GM20431 (cell line): Measurements from ENCODE around the gene NT5E.
"Not testable (repeated sequence)": the region's sequence is repeated elsewhere in the genome, so short reads cannot be mapped to it uniquely, and the experiment has no call there.

Source experiments
- in situ Hi-C: fragments of 300-500 bp; cut with MseI, MboI; formaldehyde crosslinking; loops from one replicate; pipeline ENCODE4 v1.15.0; 2020; ENCODE audit warnings: low sequenced_read_pairs; ENCODE audit not compliant: unreplicated experiment

NT5E gene

DNA sequence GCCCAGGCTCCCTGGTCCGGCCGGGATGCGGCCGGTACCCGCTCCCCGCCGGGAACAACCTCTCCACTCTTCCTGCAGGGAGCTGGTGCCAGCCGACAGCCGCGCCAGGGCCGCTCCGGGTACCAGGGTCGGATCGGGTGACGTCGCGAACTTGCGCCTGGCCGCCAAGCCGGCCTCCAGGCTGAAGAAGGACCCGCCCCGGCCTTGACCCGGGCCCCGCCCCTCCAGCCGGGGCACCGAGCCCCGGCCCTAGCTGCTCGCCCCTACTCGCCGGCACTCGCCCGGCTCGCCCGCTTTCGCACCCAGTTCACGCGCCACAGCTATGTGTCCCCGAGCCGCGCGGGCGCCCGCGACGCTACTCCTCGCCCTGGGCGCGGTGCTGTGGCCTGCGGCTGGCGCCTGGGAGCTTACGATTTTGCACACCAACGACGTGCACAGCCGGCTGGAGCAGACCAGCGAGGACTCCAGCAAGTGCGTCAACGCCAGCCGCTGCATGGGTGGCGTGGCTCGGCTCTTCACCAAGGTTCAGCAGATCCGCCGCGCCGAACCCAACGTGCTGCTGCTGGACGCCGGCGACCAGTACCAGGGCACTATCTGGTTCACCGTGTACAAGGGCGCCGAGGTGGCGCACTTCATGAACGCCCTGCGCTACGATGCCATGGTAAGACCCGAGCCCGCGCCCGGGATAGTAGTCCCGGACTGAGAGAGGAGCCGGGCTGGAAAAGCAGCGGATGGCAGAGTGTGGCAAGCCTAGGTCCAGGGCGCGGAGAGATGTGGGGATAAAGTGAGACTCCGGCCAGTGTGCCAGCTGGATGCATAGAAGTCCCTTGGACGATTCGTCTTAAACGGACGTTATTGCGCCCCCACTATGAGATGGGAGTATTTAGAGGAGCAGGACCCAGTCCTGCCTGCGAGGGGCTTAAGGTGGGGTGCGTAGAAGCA, at the start of gene NT5E:
NT5E (plus strand) TSS at position 266 of the 942 bp plus-strand sequence; CDS start at position 323, 57 bp downstream.
- in situ Hi-C loops, result no loop called here

DNA sequence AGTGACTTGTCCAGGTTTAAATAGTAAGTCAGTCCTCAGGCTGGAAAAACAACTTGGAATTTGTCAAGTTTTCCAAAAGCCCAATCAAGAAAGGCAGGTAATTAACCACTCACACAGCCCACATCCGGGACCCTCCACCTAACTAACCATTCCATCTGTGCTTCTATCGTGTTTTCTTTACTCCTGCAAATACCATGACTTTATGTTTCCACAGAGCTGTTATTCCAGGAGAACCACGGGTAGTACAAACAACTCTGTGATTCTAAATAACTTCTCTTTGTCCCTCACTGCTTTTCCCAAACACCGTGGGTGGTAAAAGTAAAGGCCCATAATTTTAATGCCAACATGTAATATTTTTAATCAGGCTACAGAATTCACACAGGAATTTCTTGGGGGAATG, 49.6 kb upstream of the NT5E start:
- in situ Hi-C loops, result no loop called here

DNA sequence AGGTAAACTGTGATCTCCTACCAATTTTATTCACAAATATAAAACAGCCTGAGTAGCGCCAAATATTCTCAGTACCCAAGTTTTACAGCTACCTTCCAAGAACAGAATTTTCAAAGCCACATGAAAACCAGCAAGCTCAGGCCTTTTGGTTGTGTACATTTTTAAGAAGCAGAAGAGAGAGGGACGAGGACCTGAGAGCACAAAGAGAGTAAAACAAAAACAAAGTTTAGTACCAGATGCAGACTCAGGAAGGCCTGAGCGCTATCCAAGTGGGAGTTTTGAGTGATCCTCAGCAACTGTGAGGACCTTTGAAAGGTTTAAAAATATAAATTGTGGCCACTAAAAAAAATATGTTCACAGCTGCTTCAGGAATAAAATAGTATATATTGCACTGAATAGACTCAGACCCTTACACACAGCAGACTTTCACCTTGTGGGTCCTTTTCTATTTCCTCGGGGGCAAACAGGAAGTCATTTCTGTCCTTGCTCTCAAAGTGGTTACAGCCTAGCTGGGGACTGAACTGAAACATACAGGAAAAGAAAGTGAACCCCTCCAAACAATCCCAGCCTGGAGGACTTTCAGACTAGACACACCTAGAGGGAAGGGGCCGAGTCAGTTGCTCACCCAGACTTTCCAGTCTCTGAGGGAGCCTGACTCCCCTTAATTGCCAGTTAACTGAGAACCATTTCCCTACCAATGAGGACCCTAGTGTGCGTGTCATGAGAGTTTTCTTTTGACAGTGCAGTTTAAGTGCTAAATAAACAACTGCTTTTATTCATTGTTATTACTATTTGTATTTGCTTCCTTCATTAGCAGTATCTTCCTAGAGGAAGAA, 48.5 kb upstream of the NT5E start:
- in situ Hi-C loops, result no loop called here

DNA sequence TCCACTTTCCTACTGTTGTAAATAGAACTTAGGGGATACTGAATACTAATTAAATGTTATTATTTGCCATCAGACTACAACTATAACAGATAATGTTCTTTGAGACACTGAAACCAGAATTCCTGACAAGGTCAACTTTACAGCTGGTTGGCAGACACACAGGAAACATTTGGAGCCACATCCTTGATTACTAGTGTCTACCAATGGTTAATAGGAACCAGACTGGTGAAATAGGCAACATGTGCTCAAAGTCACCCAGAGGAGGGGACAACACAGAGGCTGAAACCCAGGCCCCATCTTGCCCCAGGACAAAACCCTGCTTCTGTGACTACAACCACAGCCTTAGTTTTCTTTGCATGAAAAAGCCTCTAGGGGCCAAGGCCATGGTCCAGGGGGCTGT, 47.8 kb upstream of the NT5E start:
- in situ Hi-C loops, result no loop called here

DNA sequence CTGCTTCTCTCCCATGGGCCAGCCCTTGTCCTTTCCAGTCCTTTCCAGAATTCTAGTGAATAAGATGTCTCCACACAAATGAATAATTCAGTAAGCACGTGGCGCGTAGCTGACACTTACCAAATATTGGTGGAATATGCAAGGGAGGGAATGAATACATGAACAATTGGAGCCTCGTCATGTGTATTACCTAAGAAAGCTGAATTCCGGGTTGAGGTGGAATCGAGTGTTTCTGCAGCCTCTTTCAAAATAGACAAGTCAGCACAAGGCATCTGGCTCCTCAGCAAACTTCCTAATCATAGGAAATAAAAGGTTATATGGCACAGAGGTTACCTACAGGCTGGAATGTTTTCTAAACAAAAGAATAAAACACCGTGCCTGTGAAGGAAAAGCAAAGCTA, 47.0 kb upstream of the NT5E start:
- in situ Hi-C loops, result no loop called here

DNA sequence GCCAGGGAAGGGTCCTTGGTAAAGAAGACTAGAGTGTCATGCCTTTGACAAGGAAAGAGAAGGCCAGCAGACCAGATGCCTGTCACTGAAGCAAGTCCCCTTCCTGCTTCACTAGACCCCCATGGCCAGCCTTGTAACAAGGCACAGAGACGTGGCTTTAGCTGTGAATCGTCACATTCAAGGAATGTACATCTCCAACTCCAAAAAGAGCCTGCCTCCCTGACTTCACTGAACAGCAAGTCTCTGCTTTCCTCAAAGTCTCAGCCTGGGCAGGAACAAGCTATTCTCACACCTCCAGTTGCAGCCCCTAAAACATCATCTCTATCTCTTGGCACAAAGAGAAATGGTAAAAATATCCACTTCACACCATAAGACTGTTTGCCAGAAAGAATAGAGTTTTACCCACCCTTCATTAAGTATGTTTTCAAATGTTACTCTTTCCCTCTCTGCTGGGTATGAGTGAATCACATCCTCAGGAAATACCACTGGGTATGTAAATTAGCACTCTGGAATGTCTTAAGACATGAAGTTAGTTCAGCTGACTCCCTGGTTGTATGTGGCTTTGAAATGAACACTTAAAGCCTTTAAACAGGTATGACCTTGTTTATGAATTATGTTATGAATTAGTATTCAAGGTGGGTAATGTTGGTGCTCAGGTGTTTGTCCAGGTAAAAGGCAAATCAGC, 46.4 kb upstream of the NT5E start:
- in situ Hi-C loops, result no loop called here

DNA sequence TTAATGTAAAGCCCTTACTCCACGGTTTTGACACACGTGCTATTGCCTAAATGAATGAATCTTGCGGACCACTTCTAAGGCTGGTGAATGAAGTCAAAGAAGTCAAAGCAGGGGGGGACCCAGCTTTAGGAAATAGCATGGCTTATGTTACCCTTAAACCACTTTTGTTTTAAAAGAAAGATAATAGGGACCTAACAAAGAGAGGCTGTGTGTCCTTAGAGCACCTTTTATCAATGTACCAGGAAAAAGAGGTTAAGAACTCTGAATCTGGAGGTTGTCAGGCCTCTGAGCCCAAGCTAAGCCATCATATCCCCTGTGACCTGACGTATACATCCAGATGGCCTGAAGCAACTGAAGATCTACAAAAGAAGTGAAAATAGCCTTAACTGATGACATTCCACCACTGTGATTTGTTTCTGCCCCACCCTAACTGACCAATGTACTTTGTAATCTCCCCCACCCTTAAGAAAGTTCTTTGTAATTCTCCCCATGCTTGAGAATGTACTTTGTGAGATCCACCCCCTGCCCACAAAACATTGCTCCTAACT, 45.8 kb upstream of the NT5E start:
- in situ Hi-C loops, result not testable (repeated sequence)

DNA sequence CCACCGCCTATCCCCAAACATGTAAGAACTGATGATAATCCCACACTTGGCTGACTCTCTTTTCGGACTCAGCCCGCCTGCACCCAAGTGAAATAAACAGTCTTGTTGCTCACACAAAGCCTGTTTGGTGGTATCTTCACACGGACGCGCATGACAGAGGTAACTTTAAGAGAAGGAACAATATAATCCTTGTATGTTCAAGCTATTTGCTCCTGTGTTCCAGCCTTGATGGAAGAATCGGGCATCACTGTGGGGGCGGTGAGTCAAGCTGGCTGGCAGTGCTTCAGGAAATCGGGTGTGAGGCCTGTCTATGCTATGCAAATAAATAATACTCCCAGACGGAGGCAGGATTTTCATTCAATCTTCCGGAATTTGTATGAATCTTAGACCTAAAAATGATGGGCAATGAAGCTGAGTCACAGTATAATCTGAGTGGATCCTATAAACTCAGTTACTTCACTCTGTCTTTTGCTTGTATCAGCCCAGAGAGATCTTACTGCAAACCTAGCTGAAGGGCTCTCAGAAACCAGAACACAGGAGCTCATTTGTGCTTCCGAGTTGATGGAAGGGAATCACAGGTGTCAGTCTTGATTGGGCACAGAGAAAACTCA, 45.2 kb upstream of the NT5E start:
- in situ Hi-C loops, result no loop called here

DNA sequence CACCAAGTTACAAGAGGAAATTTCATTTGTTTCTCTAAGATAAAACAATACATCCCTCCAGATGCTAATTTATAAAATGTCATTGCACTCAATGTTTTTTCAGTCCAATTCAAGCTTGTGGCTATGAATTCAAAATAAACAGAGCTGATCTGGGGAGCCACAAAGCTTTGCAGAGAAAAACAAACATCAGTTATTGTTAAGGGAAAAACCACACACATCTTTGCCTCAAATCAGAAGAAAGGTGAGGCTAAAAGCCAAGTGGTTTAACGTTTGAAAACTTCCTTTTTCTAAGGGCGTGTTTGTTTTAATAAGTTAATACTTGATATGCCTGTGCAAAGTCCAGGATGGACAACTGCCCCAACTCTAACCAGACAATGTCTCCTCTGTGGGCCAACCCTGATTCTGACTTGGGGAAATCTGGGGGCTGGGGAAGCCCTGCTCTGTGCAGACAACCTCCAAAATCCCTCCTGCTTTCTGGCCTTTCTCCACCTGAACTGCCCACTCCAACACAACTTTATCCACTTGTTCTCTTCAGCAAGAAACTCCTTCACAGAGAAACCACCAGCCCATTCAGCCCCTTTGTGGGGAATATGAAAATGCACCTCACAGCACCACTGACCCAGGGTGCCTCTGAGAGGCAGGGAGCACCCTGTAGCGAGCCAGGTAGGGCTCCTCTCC, 44.6 kb upstream of the NT5E start:
- in situ Hi-C loops, result no loop called here

DNA sequence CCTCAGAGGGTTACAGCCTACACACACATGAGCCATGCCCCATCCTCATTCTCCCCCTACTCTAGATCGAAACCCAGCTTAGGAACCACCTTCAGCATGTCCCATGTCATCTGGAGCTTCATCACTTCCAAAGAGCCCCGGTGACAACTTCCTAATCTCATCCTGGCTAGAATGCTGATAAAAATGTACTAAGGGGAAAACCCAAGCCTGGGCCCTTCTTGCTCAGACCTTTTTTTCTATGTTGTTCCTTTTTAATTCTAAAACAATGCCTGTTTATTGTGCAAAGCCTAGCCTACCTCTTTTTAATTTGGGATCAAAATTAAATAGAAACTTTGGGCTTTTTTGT, 44.1 kb upstream of the NT5E start:
- in situ Hi-C loops, result no loop called here

DNA sequence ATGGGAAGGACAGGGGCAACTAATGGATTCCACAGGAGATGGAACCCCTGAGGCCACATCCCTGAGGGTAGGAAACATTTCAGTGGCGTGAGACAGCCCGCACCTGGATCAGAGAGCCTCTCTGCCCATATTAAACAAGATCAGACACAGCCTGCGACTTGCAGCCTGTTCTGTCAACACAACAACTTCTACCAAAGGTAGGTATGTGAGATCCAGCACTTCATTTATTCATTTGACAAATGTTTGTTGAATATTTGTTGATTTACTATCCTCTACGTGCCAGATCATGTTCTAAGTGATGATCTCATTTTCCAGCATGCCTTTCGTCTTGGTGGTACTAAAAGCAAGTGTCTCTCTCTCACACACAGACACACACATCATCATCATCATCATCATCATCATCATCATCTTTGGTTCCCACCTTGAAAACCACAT, 43.2 kb upstream of the NT5E start:
- in situ Hi-C loops, result no loop called here

DNA sequence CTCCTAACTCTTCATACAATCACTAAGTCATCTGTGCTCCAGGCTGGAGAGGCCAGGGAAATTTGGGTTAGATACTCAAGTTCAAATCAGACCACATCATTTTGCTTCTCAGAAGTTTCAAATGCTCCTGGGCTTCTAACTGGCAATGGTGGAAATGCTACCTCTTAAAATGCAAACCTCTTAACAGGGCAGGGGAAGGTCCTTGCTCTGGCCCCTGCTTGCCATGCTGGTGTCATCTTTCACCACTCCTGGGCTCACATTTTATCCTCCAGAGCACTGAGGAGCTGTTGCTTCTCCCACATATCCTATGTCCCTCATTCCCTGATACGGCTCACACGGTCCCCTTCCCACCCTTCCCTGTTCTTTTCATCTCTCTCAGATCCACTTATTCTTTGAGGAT, 41.8 kb upstream of the NT5E start:
- in situ Hi-C loops, result no loop called here

DNA sequence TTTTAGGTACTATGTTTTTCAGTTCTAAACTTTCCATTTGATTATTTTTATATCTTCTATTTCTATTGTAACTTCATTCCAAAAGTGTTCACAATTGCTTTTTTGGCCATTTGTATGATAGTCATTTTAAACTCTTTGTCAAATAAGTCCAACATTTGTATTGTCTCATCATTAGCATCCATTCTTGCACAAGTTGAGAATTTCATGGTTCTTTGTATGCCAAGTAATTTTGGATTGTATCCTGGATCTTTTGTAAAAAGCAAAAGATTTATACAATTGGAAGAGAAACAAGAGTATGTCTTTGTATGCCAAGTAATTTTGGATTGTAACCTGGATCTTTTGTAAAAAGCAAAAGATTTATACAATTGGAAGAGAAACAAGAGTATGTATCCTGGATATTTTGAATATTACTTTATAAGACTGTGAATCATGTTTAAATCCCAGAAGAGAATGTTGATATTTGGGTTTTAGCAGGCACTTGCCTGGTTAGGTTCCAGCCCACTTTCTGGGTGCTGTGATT, 36.9 kb upstream of the NT5E start:
- in situ Hi-C loops, result no loop called here

DNA sequence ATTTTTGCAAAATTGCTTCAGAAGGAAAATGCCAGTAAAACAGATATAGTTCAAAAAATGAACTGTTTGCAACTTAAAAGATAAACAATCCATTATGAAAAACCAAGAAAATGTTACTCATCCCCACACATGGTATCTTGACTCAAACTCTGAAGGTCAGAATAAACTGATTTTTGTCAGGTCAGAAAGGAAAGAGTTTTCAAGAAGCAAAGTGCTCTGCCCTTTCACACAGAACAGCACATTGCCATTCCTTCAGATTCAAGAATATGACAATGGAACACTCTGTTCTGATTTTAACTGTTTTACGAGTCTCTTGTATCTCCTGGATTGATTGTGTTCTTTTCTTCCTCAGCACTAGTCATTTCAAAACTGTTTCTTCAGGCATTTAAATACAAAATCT, 33.8 kb upstream of the NT5E start:
- in situ Hi-C loops, result no loop called here

DNA sequence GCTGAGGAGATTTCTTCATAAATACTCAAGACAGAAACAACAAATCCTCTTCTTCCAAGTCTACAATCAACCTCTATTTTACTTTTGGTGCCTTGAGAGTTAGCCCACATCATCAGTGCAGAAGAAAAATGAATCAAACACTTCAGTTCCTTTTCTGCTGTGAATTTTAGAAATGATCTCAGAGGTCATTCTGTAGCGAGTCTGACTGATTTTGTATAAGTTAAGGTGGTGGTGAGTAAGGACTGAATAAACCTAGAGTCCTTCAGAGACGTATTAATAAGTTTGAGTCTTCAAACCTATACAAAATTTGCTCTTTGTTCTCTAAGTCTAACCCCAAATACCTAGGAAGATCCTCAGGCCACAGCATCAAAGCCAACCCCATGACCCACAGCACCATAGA, 33.1 kb upstream of the NT5E start:
- in situ Hi-C loops, result no loop called here

DNA sequence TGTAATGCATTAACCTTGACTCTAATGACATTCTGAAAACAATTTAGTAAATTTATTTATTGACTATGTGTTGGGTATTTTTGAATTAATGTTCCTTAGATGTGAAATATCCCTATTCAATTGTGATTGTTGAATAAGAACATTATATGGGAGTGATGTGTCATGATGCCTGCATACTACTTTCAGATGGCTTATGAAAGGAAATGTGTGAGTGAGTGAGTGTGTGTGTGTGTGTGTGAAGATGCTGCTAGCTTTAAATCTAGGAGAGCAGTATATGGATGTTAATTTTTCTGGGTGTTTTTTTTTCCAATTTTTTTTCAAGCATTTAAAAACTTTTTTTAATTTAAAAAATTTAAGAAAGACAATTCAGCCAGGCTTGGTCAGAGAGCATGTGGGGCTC, 32.5 kb upstream of the NT5E start:
- in situ Hi-C loops, result no loop called here

DNA sequence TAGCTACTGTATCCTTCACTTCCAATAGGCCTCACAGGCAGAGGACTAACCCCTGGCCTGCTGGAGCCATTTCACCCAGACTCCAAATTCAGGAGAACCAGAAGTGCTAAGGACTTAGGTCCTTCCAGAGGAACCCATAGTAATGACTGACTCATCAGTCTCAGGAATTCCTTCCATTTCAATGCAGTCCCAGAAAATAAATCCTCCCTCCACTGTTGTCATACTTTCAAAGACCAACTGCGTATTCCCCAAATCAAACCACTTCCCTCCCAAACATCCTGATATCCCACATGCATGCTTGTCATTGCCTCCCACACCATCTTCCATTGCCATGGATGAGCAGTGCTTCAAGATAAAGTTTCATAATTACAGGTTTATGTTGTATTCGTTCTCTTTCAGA, 31.8 kb upstream of the NT5E start:
- in situ Hi-C loops, result no loop called here

DNA sequence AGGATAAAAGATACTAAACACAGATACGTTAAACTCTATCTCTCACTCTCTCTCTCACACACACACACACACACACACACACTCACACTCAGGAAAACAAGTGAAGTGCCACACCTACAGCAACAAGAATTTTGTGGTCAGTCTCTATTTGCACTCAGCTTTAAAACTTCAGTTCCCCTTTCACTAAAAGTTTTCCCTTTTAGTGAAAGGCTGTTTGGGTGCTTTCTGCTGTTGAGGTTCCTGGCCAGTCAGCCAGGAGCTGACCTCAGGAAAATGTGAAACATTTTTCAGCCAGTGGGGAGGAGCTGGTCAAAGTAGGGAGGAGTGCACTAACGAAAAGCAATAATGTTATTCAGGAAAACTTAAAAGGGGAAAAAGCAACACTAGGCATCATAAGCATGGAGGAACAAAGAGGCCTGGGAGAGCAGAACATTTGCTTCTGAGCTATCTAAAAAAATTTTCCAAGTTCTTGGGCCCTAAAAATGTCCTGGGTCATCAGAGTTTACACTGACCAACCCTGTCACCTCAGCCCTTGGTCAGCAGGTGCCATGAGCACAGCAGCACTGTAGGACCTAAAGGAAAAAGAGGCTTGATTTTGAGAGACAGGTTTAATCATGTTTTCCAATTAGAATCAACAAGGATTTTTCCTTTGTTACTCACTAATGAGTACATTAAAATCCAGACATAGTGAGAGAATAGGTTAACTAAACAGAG, 30.7 kb upstream of the NT5E start:
- in situ Hi-C loops, result no loop called here

DNA sequence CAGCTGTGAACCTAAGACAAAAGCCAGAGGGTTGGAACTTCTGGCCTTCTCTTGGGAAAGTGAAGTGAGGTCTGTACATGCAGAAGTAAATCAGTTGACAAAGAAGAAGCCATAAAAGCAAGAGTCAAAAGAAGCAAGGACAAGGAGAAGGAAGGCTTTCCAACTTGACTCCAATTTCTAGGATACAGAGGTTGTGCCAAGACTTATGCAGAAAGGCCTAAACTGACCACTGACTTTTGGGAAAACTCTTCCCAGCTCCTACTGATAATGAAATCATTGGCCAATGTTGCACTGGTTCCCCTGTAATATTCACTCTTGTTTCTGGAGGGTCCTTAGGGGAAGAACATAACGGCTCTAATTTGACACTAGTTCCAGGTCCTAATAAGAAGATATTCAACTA, 29.3 kb upstream of the NT5E start:
- in situ Hi-C loops, result no loop called here
